GM19193 (cell line): ENCODE results near the gene ST6GALNAC5.

Experiments
- POLR2A ChIP-seq: IDR thresholded peaks from 4 replicates; pipeline ENCODE4 v1.6.1; 2011; ENCODE audit not compliant: insufficient read depth, insufficient read length; ENCODE audit errors: extremely low read depth

The ST6GALNAC5 gene

DNA sequence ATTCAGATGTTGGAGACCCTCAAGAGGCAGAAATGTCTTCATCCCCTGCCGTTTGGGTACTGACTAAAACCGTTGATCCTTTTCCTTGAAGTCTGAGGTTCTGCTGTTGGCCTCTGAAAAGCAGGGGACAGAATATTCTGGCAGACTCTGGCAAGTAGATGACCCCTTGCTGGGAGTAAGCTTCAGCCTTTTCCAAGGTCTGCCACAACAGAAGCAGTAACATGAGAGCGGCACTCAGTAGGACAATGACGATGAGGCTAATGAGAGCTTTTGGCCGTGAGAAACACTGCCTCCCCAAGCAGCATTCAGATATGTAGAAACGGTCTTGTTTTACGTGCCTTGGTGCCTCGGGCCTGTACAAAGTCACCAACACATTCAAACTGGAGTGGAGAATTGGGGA is 143.7 kb downstream of the ST6GALNAC5 start:
- no peak for TF ChIP-seq POLR2A

DNA sequence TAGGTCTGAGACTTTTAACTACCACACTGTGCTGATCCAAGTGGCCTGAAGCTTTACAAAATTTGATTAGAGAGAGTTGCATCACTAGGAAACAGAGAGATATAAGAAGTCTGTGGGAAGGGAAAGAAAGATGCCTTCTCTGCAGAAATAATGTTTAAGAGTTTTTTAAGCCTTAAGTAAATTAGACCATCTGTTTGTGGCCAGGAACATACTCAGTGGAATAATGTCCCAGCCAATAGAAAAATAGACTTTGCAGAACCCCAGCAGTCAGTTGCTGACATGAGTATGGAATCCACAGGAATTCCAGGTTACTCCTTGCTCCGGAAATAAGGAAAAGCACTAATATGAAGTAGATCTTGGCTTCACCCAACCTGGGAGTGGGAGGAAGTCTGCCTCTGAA is 144.8 kb downstream of the ST6GALNAC5 start:
- TF ChIP-seq POLR2A, result no peak

DNA sequence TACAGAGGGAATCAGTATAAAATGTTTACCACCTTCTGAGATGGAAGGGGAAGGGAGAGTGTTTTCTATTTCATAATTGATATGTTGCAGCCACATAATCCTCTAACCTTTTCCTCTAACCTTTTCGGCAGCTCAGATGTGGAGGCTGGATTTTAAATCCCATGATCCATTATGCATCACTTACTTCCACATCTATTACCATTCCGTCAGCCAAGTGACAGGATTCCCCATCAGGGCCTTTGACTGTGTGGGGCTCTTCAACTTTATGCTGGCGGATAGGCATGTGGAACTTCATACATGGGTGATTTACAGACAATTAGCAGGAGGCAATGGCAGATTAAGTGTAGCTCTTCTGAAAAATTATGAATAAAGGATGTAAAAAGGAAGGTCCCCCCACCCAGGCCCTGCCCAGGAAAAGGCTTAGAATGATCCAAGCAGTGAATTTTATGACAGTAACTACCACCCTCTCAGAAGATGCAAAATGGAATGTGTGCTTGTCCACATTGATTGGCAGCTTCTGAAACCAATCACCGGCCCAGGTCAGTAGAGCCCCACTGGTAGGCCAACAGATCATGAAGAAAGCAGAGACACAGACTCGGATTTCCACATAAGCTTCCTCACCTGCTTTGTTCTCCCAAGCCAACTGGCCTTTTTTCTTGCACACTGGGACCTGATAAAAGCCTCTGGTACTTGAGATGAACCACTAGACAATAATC is 147.0 kb downstream of the ST6GALNAC5 start:
- no peak for TF ChIP-seq POLR2A

DNA sequence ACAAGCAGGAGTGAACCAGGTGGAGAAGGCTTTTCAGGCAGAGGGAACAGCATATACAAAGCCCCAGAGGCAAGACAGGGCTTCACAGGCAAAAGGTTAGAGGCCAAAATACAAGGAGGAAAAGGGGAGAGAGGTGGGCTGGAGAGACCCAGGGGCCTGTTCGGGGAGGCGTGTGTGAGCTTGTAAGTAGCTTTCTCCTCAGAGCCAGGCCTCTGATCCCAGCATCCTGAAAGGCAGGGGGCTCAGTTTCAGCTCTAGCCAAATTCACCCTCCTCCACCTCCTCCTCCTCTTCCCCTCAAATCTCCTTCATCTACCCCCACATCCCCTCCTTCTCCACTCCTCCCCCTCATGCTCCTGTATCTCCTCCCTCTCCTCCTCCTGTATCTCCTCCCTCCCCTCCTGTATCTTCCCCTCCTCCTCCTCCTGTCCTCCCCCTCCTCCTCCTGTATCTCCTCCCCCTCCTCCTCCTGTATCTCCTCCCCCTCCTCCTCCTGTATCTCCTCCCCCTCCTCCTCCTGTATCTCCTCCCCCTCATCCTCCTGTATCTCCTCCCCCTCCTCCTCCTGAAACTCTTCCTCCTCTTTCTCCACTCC is 148.6 kb downstream of the ST6GALNAC5 start:
- TF ChIP-seq POLR2A, result no peak

DNA sequence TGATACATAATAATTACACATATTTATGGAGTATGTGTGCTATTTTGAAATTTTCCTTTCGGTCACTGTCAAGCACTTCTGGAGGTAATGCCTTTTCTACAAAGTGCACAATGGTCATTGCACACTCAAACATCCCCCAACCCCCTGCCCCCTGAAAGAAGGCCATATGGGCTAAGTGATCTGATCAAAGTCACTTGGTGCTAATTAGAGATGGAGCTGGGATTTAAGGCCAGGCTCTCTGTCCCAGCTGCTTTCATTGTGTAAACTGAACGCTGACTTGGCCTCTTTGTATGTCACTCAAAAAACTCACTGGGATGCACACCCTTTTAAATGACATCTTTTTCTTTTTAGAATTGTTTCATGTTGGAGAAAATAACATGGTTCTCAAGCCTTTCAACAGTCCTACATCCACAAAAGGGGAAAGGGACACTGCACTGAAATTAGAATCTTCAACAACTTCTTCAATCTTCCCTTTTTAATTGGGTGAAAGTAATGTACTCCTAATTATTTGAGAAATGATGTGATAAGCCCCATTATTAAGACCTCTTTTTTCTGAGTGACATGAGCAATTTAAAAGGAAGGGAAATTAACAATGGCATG is 149.2 kb downstream of the ST6GALNAC5 start:
- no peak for TF ChIP-seq POLR2A

DNA sequence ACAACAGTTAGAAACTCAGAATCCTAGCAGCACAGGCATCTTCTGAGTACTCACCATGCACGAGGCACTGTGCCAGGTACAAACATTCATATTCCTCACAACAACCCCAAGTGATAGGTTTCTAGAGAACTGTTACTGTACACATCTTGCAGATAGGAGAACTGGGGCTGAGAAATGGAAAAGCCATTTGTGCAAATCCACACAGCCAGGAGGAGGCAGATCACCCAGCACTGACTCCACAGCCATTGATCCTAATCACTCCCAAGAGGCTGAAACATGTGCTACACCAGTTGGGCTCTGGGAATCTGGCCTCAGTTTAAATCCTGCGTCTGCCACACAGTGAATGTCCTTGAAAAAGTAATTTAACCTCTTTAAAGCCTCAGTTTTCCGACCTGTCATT is 151.0 kb downstream of the ST6GALNAC5 start:
- TF ChIP-seq POLR2A, result no peak

DNA sequence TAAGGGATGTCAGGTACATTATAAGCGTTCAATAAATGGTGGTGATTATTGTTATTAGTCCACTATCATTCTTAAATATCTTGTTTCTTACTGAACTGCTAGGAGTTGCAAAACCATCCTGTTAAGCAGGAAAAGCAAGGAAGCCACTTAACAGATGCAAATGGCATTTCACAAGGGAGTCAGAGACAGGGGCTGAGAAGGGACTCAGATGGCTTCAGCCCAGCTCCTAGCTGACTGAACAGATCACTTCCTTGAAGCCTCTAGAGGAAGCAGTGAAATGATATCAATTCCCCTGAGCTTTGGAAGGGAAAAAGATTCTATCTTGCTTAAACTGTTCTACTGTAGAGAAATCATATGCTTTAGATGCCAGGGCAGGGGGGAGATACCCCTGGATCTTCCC is 151.5 kb downstream of the ST6GALNAC5 start:
- TF ChIP-seq POLR2A, result no peak

DNA sequence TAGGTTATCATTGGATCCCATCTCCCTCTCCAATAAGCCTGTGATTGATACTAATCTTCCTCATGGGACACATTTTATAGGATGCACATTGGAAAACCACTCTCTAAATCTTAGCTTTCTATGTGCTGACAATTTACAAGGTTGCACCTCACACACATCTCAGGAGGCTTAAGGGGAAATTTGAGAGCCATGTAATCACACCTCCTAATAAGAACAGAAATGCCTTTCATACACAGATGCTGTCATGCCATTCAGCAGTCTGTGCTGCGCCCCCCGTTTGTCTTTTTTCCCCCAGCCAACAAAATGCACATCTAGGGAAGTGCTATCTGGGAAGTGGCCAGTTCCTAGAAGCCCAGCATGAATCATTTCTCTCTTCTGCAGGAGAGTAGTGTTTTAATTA is 154.5 kb downstream of the ST6GALNAC5 start:
- TF ChIP-seq POLR2A, result no peak

DNA sequence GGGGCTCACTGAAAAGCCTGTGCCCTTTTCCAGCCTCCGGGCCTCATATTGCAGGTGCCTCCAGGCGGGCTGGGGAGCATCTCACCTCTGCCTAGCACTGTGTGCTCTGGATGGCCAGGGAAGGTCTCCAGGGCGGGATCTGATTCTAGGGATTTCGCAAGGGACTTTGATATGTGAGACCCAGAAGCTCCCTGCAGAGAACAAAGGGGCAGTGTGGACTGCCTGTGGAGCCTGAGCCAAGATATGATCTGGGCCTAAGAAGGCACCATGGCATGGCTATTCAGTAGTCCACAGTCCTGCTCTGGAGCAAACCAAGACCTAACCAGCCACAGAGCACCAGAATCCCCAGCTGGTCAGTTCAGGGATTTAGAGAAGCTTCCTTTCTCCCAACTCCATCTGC is 157.2 kb downstream of the ST6GALNAC5 start:
- no peak for TF ChIP-seq POLR2A

DNA sequence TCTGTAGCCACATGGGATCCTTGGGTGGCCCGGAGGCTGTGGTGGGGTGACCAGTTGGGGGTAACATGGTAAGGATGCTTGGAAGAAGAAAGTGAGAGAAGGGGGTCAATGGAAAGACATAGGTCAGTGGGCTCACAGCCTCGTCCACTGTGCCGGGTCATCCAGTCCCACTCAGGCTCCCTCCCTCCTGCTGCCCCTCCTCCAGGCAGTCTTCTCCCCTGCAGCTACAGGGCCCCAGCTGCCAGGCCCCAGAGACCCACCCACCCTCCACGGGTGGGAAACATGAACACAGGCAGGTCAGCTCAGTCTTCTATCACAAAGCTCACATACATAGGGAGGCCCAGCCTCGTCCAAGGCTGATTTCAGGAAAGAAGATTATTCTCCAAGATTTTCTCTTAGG is 158.3 kb downstream of the ST6GALNAC5 start:
- no peak for TF ChIP-seq POLR2A

DNA sequence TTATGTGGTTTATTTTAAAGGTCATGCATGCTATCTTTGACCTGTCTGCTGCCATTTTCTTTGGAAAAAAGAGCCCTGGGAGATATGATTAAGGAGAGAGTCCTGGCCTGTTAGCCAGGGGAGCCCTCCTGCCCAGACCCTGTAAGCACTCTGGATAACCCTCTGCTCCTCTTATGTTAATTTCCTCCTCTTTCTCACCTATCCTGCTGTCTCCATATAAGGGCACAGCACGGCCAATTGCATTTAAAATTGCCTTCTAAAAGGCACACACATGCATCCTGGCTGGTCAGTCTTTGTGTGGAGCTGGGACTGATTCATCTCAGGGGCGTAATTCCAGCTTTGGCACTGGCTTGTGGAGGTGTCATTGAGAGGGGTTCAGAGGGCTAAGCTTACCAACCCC is 158.9 kb downstream of the ST6GALNAC5 start:
- no peak for TF ChIP-seq POLR2A

DNA sequence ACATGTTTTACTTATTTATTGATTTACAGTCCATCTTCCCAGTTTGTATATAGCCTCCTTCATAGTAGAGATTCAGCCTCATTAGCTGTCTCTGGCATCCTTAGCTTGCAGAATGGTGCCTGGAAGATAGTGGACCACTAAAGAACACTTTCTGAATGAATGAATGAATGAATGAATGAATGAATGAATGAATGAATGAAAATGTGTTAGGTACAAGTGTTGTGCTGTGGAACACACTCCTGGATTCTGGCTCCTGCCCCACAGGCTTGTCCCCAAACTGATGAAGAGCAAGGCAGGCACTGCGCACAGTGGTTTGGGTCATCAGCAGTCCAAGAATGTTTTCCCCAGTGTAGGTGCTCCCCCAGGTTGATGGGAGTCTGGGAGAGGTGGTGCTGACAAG is 159.4 kb downstream of the ST6GALNAC5 start:
- no peak for TF ChIP-seq POLR2A

DNA sequence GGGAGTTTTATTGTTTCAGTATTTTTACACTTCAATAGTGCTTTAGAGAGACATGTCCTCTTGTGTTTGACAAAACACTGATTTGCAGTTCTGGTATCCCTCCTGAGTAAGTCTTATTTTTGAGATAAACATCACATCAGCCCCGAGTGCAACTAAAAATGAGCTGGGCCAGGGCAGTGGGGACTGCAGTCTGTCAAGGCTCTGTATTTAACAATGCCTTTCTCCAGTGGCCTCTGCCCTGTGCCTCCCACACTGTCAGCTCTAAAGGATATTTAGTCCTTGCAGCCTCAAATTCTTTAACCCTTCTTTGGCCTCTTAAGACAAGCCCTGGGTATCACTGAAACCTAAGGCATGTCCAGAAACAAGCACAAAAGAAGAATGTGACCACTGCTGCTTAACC is 160.6 kb downstream of the ST6GALNAC5 start:
- TF ChIP-seq POLR2A, result no peak

DNA sequence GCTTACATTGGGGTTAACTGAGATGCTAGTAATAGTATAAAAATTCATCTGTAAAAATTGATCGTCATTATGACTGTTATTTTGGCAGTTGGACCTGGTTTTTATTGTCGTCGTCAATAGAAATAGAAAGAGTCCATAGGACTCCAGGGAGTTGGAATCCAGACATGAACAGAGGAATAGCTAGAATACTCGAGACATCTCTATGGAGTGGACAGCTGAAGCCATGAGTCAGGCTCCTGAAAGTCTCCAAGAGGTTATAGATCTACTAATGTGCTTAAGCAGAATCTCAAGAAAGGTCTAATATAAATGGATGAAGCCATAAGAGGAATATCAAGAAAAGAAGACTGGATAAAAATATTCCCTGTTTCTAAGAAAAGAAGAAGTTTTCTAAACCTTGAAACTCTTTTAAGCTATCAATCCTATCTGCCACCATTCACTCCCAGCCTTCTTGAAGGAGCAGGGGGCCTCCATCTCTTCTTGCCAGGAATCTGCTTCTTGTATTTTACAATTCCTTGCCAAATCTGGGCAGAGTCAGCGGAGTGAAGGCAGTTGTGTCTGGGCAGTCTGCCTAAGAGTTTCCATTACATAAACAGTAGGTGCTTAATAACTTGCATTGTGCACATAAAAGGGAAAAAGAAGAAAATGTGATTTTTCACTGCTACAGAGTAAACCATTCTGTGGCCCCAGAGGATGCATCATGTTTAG is 163.3 kb downstream of the ST6GALNAC5 start:
- no peak for TF ChIP-seq POLR2A

DNA sequence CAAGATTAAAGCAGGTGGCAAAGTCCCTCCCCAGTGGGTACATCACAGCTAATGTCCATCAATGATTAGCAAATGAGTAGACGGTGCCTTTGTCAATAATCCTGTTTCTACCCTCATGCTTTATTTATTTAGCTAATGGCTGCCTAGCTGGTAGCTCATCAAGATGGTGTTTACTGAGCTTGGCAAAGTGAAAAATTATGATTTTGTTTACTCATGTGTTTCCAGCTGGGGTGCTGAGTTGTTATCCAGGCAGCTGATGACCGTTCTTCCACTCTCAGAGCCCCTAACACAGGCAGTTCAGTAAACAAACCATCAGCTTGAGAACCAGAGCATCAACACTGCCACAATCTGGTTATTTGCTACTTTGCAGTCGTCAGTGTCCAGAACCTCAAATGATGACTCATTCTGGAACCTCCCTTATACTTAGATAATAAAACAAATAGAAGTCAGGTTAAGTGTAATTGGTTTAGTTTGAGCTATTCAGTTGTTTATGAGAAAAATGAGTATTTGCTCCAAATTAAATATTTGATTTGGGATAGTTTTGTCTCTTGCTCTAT is 163.9 kb downstream of the ST6GALNAC5 start:
- no peak for TF ChIP-seq POLR2A
